HepG2 (cell line): ENCODE results near the gene KAZN. TPM values are rescaled to one million over a fixed set of nuclear protein-coding genes. Genes with fewer than 3 reads are reported as not detected.
A peak's percentile ranks its signal among the peaks of the same experiment; 100 is the strongest.

Experiments used
- ATF2 ChIP-seq: sonication (generic); formaldehyde crosslinking; IDR thresholded peaks from 2 replicates; pipeline ENCODE4 v1.4.0; 2020; ENCODE audit warnings: missing genetic modification reagents
- CREM ChIP-seq, 2 experiments: sonication (generic) in 1 of 2; formaldehyde crosslinking in 1 of 2; IDR thresholded peaks; 2 replicates each; pipeline versions ENCODE4 v1.4.0 to v1.6.1; 2016 to 2020; ENCODE audit warnings: antibody characterized with exemption in 1 of 2, mild to moderate bottlenecking in 1 of 2, missing genetic modification reagents in 1 of 2
- DMAP1 ChIP-seq: IDR thresholded peaks from 2 replicates; pipeline ENCODE4 v1.6.1; 2016
- HDAC6 ChIP-seq: fragments of 200-600 bp; sonication (generic); IDR thresholded peaks from 2 replicates; pipeline ENCODE4 v1.7.0; 2017; ENCODE audit warnings: mild to moderate bottlenecking, antibody characterized with exemption, low read length, low read depth
- IKZF4 ChIP-seq: sonication (generic); formaldehyde crosslinking; IDR thresholded peaks from 2 replicates; pipeline ENCODE4 v1.5.1; 2020; ENCODE audit warnings: borderline replicate concordance, mild to moderate bottlenecking, low read depth, missing genetic modification reagents; ENCODE audit errors: not compliant biosample characterization
- KAT8 ChIP-seq: IDR thresholded peaks from 2 replicates; pipeline ENCODE4 v1.6.1; 2016; ENCODE audit warnings: missing genetic modification reagents, missing compliant biosample characterization
- KDM5B ChIP-seq: sonication (generic); formaldehyde crosslinking; IDR thresholded peaks from 2 replicates; pipeline ENCODE4 v1.4.0; 2020; ENCODE audit warnings: missing genetic modification reagents, mild to moderate bottlenecking, borderline replicate concordance
- MXD3 ChIP-seq: IDR thresholded peaks from 2 replicates; pipeline ENCODE4 v1.6.1; 2016; ENCODE audit warnings: mild to moderate bottlenecking, missing biosample characterization, missing genetic modification reagents
- NFATC3 ChIP-seq: sonication (generic); formaldehyde crosslinking; IDR thresholded peaks from 2 replicates; pipeline ENCODE4 v1.5.1; 2020; ENCODE audit warnings: mild to moderate bottlenecking, missing genetic modification reagents
- PATZ1 ChIP-seq: sonication (generic); formaldehyde crosslinking; IDR thresholded peaks from 2 replicates; pipeline ENCODE4 v1.4.0; 2020; ENCODE audit warnings: missing genetic modification reagents
- SIX1 ChIP-seq: sonication (generic); formaldehyde crosslinking; IDR thresholded peaks from 2 replicates; pipeline ENCODE4 v1.4.0; 2020; ENCODE audit warnings: missing genetic modification reagents, borderline replicate concordance
- THAP8 ChIP-seq: sonication (generic); formaldehyde crosslinking; IDR thresholded peaks from 2 replicates; pipeline ENCODE4 v1.5.1; 2020; ENCODE audit warnings: missing genetic modification reagents, mild to moderate bottlenecking, borderline replicate concordance
- ZHX1 ChIP-seq: sonication (generic); formaldehyde crosslinking; IDR thresholded peaks from 2 replicates; pipeline ENCODE4 v1.8.1; 2022; ENCODE audit warnings: low read depth, mild to moderate bottlenecking, missing genetic modification reagents
- ZNF253 ChIP-seq: sonication (generic); formaldehyde crosslinking; IDR thresholded peaks from 2 replicates; pipeline ENCODE4 v1.8.0; 2022; ENCODE audit warnings: mild to moderate bottlenecking, missing genetic modification reagents, borderline replicate concordance
- ZNF34 ChIP-seq: sonication (generic); formaldehyde crosslinking; IDR thresholded peaks from 2 replicates; pipeline ENCODE4 v1.4.0; 2020; ENCODE audit warnings: mild to moderate bottlenecking, missing genetic modification reagents, borderline replicate concordance
- ZNF570 ChIP-seq: sonication (generic); formaldehyde crosslinking; IDR thresholded peaks from 2 replicates; pipeline ENCODE4 v1.4.0; 2020; ENCODE audit warnings: mild to moderate bottlenecking, missing genetic modification reagents, borderline replicate concordance
- ZSCAN9 ChIP-seq: IDR thresholded peaks from 2 replicates; pipeline ENCODE4 v1.6.1; 2016; ENCODE audit warnings: borderline replicate concordance
- polyA plus RNA-seq, 8 experiments: library from polyadenylated mRNA; depleted of rRNA in 3 of 8; stranded (reverse) in 7 of 8; unstranded in 1 of 8; fragments of >200 nt; fragmentation: Illumina TruSeq in 4 of 8; extraction: Trizol in 4 of 8; gene quantifications; 2 replicates each; pipeline versions ENCODE4 v1.2.1 to v1.2.3, GENCODE V29; 2011 to 2016; ENCODE audit warnings: low read depth in 4 of 8, missing spikeins in 1 of 8, mixed read lengths in 1 of 8; ENCODE audit not compliant: insufficient read depth in 1 of 8
- total RNA-seq, 5 experiments: library from RNA; depleted of rRNA; stranded (reverse); fragments of >200 nt; fragmentation: Illumina TruSeq; extraction: Trizol; gene quantifications; 2 replicates each; pipeline ENCODE4 v1.2.3, GENCODE V29; 2016; ENCODE audit warnings: low read depth in 1 of 5
- TF ChIP-seq, protein P1 (sequence below): IDR thresholded peaks from 2 replicates; pipeline ENCODE4 v1.6.1; 2016; ENCODE audit warnings: missing compliant biosample characterization, missing genetic modification reagents, borderline replicate concordance

Gene KAZN
- total and polyA plus RNA-seq, 2 of the 13 experiments (the other 11 are each of a cell fraction or from before 2014, with no cell fraction given) = 10.4 to 13.5 TPM

GRCh38 chr1:14924455-14925331 lies 326.2 kb downstream of the KAZN start (continued):
- TF ChIP-seq MXD3 (CRISPR knock-in tag) = no peak
- TF ChIP-seq ATF2 (CRISPR knock-in tag) = no peak
- TF ChIP-seq SIX1 (CRISPR knock-in tag) = no peak
- 0 out of 2 replicates have a peak, but pooled peaks have one; percentile 39 for TF ChIP-seq ZSCAN9
- 0 out of 2 replicates have a peak, but pooled peaks have one; percentile 29 for TF ChIP-seq DMAP1
- no peak for TF ChIP-seq ZNF34 (CRISPR knock-in tag)
- TF ChIP-seq NFATC3 = no peak
- TF ChIP-seq, protein P1, sequence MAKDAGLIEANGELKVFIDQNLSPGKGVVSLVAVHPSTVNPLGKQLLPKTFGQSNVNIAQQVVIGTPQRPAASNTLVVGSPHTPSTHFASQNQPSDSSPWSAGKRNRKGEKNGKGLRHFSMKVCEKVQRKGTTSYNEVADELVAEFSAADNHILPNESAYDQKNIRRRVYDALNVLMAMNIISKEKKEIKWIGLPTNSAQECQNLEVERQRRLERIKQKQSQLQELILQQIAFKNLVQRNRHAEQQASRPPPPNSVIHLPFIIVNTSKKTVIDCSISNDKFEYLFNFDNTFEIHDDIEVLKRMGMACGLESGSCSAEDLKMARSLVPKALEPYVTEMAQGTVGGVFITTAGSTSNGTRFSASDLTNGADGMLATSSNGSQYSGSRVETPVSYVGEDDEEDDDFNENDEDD (CRISPR knock-in tag) = no peak
- TF ChIP-seq IKZF4 = no peak
- peak; percentile 48; the same call in 1 of the 2 replicates for TF ChIP-seq PATZ1 (CRISPR knock-in tag)
- TF ChIP-seq THAP8 (CRISPR knock-in tag) = no peak
- TF ChIP-seq HDAC6 = no peak
- 0 out of 2 replicates have a peak, but pooled peaks have one; percentile 19 for TF ChIP-seq KAT8 (CRISPR knock-in tag)
- TF ChIP-seq ZNF570 (CRISPR knock-in tag) = no peak
- no peak for TF ChIP-seq CREM (IDR thresholded peaks at IDR 0.05)
- no peak for TF ChIP-seq CREM (CRISPR knock-in tag; IDR thresholded peaks at IDR 0.05)
- peak; percentile 38; the same call in 1 of the 2 replicates for TF ChIP-seq KDM5B (CRISPR knock-in tag)
- TF ChIP-seq ZHX1 = no peak
- no peak for TF ChIP-seq ZNF253 (CRISPR knock-in tag)
